Measurements from ENCODE around the gene IMMP2L. TPM values are rescaled to one million over a fixed set of nuclear protein-coding genes. Genes with fewer than 3 reads are reported as not detected.

The IMMP2L gene
- total RNA-seq, 1 donor from 2014 or later: 21.5 TPM

DNA sequence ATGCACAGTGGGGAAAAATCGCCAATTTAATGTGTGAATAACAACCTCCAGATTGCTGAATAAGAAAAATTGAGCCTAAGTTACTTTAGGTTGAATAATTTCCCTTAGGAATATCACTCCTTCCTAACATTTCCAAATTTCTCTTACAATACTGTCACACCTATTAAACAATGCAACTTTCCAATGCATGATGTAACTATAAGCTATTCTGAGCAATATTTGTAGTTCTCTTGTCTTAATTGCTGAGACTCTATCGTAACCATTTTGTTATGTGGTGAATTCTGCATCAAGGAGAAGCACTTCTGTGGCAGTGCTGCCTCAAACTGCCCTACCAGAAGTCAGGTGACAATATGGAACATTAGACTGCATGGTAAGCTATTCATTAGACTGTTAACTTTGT, 858.1 kb downstream of the IMMP2L start:
- H3K27me3 Mint-ChIP-seq (ENCODE audit: insufficient read depth, low read depth): no peaks in the 10 kb centered on the region
- H4K20me1 ChIP-seq (ENCODE audit: low read depth): no peaks in the 10 kb centered on the region
- no peaks in the 10 kb centered on the region for H3K9me3 ChIP-seq (ENCODE audit: low read depth)
- H3K4me1 ChIP-seq: no peaks in the 10 kb centered on the region
- H3K4me2 ChIP-seq: no peak overlapping the region
- no peak for DNase-seq (ENCODE audit: low spot score)
- no peaks in the 10 kb centered on the region for H3K36me3 ChIP-seq
- no peak overlapping the region for H3K9ac ChIP-seq
- no peak overlapping the region for H3K27ac ChIP-seq
- H3K4me3 Mint-ChIP-seq: no peak overlapping the region
- H3K4me1 Mint-ChIP-seq: no peaks in the 10 kb centered on the region
- no peaks in the 10 kb centered on the region for H3K27me3 ChIP-seq
- no peak overlapping the region for H3K4me3 ChIP-seq
- no peak overlapping the region for H2AFZ ChIP-seq (replicated peaks)
- peaks cover 3% of the 10 kb centered on the region for H3K9me3 Mint-ChIP-seq
- H3K79me2 ChIP-seq (ENCODE audit: low read depth): no peaks in the 10 kb centered on the region
- H3F3A ChIP-seq (ENCODE audit: low read depth): no peaks in the 10 kb centered on the region
- no peaks in the 10 kb centered on the region for H3K36me3 Mint-ChIP-seq
- H3K27ac Mint-ChIP-seq: no peak overlapping the region
- TF ChIP-seq, protein P1, sequence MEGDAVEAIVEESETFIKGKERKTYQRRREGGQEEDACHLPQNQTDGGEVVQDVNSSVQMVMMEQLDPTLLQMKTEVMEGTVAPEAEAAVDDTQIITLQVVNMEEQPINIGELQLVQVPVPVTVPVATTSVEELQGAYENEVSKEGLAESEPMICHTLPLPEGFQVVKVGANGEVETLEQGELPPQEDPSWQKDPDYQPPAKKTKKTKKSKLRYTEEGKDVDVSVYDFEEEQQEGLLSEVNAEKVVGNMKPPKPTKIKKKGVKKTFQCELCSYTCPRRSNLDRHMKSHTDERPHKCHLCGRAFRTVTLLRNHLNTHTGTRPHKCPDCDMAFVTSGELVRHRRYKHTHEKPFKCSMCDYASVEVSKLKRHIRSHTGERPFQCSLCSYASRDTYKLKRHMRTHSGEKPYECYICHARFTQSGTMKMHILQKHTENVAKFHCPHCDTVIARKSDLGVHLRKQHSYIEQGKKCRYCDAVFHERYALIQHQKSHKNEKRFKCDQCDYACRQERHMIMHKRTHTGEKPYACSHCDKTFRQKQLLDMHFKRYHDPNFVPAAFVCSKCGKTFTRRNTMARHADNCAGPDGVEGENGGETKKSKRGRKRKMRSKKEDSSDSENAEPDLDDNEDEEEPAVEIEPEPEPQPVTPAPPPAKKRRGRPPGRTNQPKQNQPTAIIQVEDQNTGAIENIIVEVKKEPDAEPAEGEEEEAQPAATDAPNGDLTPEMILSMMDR (IDR thresholded peaks at IDR 0.05): no peak
- TF ChIP-seq EZH2phosphoT487 (IDR thresholded peaks at IDR 0.05) (no peak), EZH2 (IDR thresholded peaks at IDR 0.05) (no peak)

DNA sequence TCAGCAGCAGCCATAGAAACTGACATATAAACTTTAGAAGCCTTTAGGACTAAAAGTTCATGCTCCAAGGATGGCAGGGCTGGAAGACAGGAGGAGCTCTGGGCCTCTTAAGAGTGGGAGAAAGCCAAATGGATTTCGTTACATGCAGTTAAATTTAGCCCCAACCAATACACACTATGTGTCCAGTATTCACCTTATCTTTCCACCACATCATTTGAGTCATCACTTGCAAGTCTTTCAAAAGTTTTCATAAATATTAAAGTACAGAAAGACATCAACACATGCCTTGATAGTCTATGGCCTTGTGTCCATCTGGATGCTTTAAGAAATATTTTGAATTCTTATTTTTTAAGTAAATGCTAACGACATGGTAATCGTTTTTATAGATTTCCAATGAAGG, 863.7 kb downstream of the IMMP2L start:
- no peaks in the 10 kb centered on the region for H3K9me3 Mint-ChIP-seq
- H3K9ac ChIP-seq: no peak overlapping the region
- H3K36me3 ChIP-seq: no peaks in the 10 kb centered on the region
- H3K27ac ChIP-seq: no peak overlapping the region
- no peaks in the 10 kb centered on the region for H3K27me3 ChIP-seq
- H3F3A ChIP-seq (ENCODE audit: low read depth): no peaks in the 10 kb centered on the region
- no peaks in the 10 kb centered on the region for H3K36me3 Mint-ChIP-seq
- TF ChIP-seq, protein P1 (IDR thresholded peaks at IDR 0.05): no peak
- TF ChIP-seq EZH2 (IDR thresholded peaks at IDR 0.05) (no peak), EZH2phosphoT487 (IDR thresholded peaks at IDR 0.05) (no peak)
- H3K4me1 ChIP-seq: no peaks in the 10 kb centered on the region
- H3K4me3 Mint-ChIP-seq: no peak overlapping the region
- no peak overlapping the region for H3K4me3 ChIP-seq
- H4K20me1 ChIP-seq (ENCODE audit: low read depth): no peaks in the 10 kb centered on the region
- no peak overlapping the region for H2AFZ ChIP-seq (replicated peaks)
- no peaks in the 10 kb centered on the region for H3K27me3 Mint-ChIP-seq (ENCODE audit: insufficient read depth, low read depth)
- H3K27ac Mint-ChIP-seq: no peak overlapping the region
- no peak overlapping the region for H3K4me2 ChIP-seq
- H3K9me3 ChIP-seq (ENCODE audit: low read depth): no peaks in the 10 kb centered on the region
- DNase-seq (ENCODE audit: low spot score): no peak
- no peaks in the 10 kb centered on the region for H3K79me2 ChIP-seq (ENCODE audit: low read depth)
- H3K4me1 Mint-ChIP-seq: no peaks in the 10 kb centered on the region

DNA sequence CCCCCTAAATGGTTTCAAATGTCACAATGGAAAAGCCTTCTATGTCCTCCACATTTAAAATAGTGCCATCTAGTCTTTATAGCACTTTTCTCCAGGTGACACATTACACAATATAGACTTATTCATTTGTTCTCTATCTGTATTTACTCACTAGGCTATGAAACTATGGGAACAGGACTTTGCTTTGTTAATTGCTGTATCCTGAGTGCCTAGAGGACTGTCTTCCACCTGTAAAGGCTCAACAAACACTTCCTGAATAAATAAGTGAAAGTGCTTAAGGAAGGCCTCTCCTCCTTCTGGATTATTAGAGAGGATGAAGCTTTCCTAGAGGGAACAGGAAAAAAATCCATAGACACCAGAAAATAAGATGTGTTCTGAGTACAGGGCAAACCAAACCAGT, 868.9 kb downstream of the IMMP2L start:
- H3K27me3 ChIP-seq: no peaks in the 10 kb centered on the region
- Mint-ChIP-seq H3K4me1 (no peaks in the 10 kb centered on the region), H3K27ac (no peak overlapping the region), H3K9me3 (no peaks in the 10 kb centered on the region), H3K36me3 (no peaks in the 10 kb centered on the region), H3K4me3 (no peak overlapping the region), H3K27me3 (ENCODE audit: insufficient read depth, low read depth) (no peaks in the 10 kb centered on the region)
- no peak overlapping the region for H3K4me2 ChIP-seq
- H3K9ac ChIP-seq: no peak overlapping the region
- H3K4me1 ChIP-seq: no peaks in the 10 kb centered on the region
- H3K27ac ChIP-seq: no peak overlapping the region
- TF ChIP-seq EZH2phosphoT487 (IDR thresholded peaks at IDR 0.05) (no peak), EZH2 (IDR thresholded peaks at IDR 0.05) (no peak)
- TF ChIP-seq, protein P1 (IDR thresholded peaks at IDR 0.05): no peak
- no peaks in the 10 kb centered on the region for H3F3A ChIP-seq (ENCODE audit: low read depth)
- H3K4me3 ChIP-seq: no peak overlapping the region
- no peak for DNase-seq (ENCODE audit: low spot score)
- H3K79me2 ChIP-seq (ENCODE audit: low read depth): no peaks in the 10 kb centered on the region
- H3K36me3 ChIP-seq: no peaks in the 10 kb centered on the region
- no peaks in the 10 kb centered on the region for H4K20me1 ChIP-seq (ENCODE audit: low read depth)
- H3K9me3 ChIP-seq (ENCODE audit: low read depth): no peaks in the 10 kb centered on the region
- H2AFZ ChIP-seq (replicated peaks): no peak overlapping the region
